Endothelial cell of umbilical vein (primary cell): ENCODE measurements around the gene COL21A1. TPM values are rescaled to one million over a fixed set of nuclear protein-coding genes. Genes with fewer than 3 reads are reported as not detected.

Experiments used
- BruUV-seq: library from RNA; stranded (reverse); fragments of 400-500 nt; replicated peaks from 2 replicates; lab custom pipeline; 2021; lab: Mats Ljungman, UMichigan
- CTCF ChIA-PET: fragments of 300-600, 350-600 bp; sonication (Branson Sonifier 250); formaldehyde crosslinking; loops from one replicate; lab custom pipeline; 2021; ENCODE audit warnings: antibody characterized with exemption, inconsistent platforms; lab: Charles Lee
- POLR2A ChIA-PET: fragments of 300-600, 350-600 bp; sonication (Branson Sonifier 250); formaldehyde crosslinking; loops from one replicate; lab custom pipeline; 2021; ENCODE audit warnings: antibody characterized with exemption, inconsistent platforms; lab: Charles Lee
- DNase-seq: peaks from one replicate; pipeline ENCODE4 v3.0.0-alpha.2; 2011; ENCODE audit warnings: low read depth, low spot score
- FAIRE-seq: peaks from 2 replicates; lab custom pipeline; 2011; peaks lifted over from hg19 to GRCh38; lab: Jason Lieb, UNC
- H2AFZ ChIP-seq: 2 replicates; pipeline ENCODE4 v1.6.0; 2012; ENCODE audit warnings: low read depth, low read length, control low read depth, inconsistent platforms
- H3K27ac ChIP-seq: 2 replicates; pipeline ENCODE4 v1.5.1; 2011; ENCODE audit warnings: low read depth, mild to moderate bottlenecking, control low read depth, low read length, moderate library complexity; ENCODE audit not compliant: insufficient read depth
- H3K27me3 ChIP-seq, 2 experiments: 2 replicates each; pipeline versions ENCODE4 v1.6.0 to v1.6.1; 2011; ENCODE audit warnings: low read length in 2 of 2, mixed read lengths in 1 of 2; ENCODE audit not compliant: control insufficient read depth in 2 of 2, insufficient read depth in 2 of 2
- H3K36me3 ChIP-seq, 2 experiments: 2 replicates in 1 of 2; 3 replicates in 1 of 2; pipeline ENCODE4 v1.5.1; 2011; ENCODE audit warnings: low read length in 2 of 2, mild to moderate bottlenecking in 1 of 2, moderate library complexity in 1 of 2; ENCODE audit not compliant: control insufficient read depth in 2 of 2, insufficient read depth in 2 of 2; ENCODE audit errors: extremely low read depth in 1 of 2
- H3K4me1 ChIP-seq: 3 replicates; pipeline ENCODE4 v1.5.1; 2011; ENCODE audit warnings: mild to moderate bottlenecking, low read length; ENCODE audit not compliant: control insufficient read depth, insufficient read depth; ENCODE audit errors: extremely low read depth
- H3K4me2 ChIP-seq: 2 replicates; pipeline ENCODE4 v1.6.1; 2011; ENCODE audit warnings: low read length, control low read depth, mixed read lengths; ENCODE audit not compliant: insufficient read depth
- H3K4me3 ChIP-seq, 3 experiments: fragments of 200-600 bp in 1 of 3; sonication (generic), shearing (Covaris generic) in 1 of 3; replicated peaks in 1 of 3; 2 replicates each; pipeline ENCODE4 v1.5.1; 2011 to 2016; ENCODE audit warnings: control low read depth in 3 of 3, low read length in 3 of 3, mild to moderate bottlenecking in 2 of 3, inconsistent platforms in 1 of 3, low read depth in 1 of 3, moderate library complexity in 1 of 3; ENCODE audit not compliant: insufficient read depth in 1 of 3
- H3K79me2 ChIP-seq: 2 replicates; pipeline ENCODE4 v1.6.0; 2012; ENCODE audit warnings: low read length, inconsistent platforms; ENCODE audit not compliant: control insufficient read depth, insufficient read depth
- H3K9ac ChIP-seq: replicated peaks from 2 replicates; pipeline ENCODE3; 2011; ENCODE audit warnings: low read length, control low read depth; ENCODE audit not compliant: insufficient read depth; ENCODE audit errors: extremely low read depth
- H3K9me1 ChIP-seq: replicated peaks from 3 replicates; pipeline ENCODE4 v1.6.0; 2011; ENCODE audit warnings: mild to moderate bottlenecking, low read length; ENCODE audit not compliant: control insufficient read depth, insufficient read depth; ENCODE audit errors: extremely low read depth
- H3K9me3 ChIP-seq: replicated peaks from 2 replicates; pipeline ENCODE4 v1.5.1; 2012; ENCODE audit warnings: low read length, inconsistent platforms; ENCODE audit not compliant: control insufficient read depth, insufficient read depth
- H4K20me1 ChIP-seq: replicated peaks from 2 replicates; pipeline ENCODE3; 2011; ENCODE audit warnings: mild to moderate bottlenecking, low read length; ENCODE audit not compliant: control insufficient read depth, insufficient read depth; ENCODE audit errors: extremely low read depth
- EZH2 ChIP-seq: IDR thresholded peaks from 2 replicates; pipeline ENCODE4 v1.6.1; 2012; ENCODE audit warnings: borderline replicate concordance, low read depth, mild to moderate bottlenecking, moderate library complexity, low read length, inconsistent platforms; ENCODE audit not compliant: severe bottlenecking
- FOS ChIP-seq: IDR thresholded peaks from 2 replicates; pipeline ENCODE4 v1.6.1; 2011; ENCODE audit warnings: mild to moderate bottlenecking, low read length, moderate library complexity, borderline replicate concordance; ENCODE audit not compliant: insufficient read depth
- GATA2 ChIP-seq: IDR thresholded peaks from 2 replicates; pipeline ENCODE4 v1.7.0; 2011; ENCODE audit warnings: low read depth, mild to moderate bottlenecking, moderate library complexity, mixed read lengths, low read length; ENCODE audit not compliant: insufficient read length, insufficient read depth
- JUN ChIP-seq: IDR thresholded peaks from 2 replicates; pipeline ENCODE4 v1.6.1; 2011; ENCODE audit warnings: borderline replicate concordance, low read depth; ENCODE audit not compliant: insufficient read length, insufficient read depth
- MYC ChIP-seq: IDR thresholded peaks from one replicate; pipeline ENCODE4 v1.6.1; 2011; ENCODE audit warnings: mild to moderate bottlenecking, low read depth, low read length
- POLR2A ChIP-seq: IDR thresholded peaks from 2 replicates; pipeline ENCODE4 v1.6.1; 2012; ENCODE audit warnings: low read depth, mild to moderate bottlenecking, control low read depth, low read length
- POLR2AphosphoS5 ChIP-seq: IDR thresholded peaks from 2 replicates; pipeline ENCODE4 v1.6.1; 2012; ENCODE audit warnings: low read depth, mild to moderate bottlenecking, control low read depth, low read length, moderate library complexity; ENCODE audit not compliant: insufficient read depth
- dilution Hi-C: fragments of 300-500 bp; cut with MboI; formaldehyde crosslinking; loops from one replicate; pipeline ENCODE4 v1.15.0; 2019; ENCODE audit warnings: low sequenced_read_pairs; ENCODE audit not compliant: extremely low pct_ligation_motif_present
- intact Hi-C: fragments of 100-400 bp; cut with micrococcal nuclease; formaldehyde crosslinking; loops from one replicate; pipeline ENCODE4 v1.10.0; 2022
- polyA plus RNA-seq, 4 experiments: library from polyadenylated mRNA; depleted of rRNA in 3 of 4; stranded (reverse) in 3 of 4; unstranded in 1 of 4; fragments of >200 nt; gene quantifications; 2 replicates each; pipeline versions ENCODE4 v1.2.1 to v1.2.3, GENCODE V29; 2011 to 2012; ENCODE audit warnings: missing spikeins in 1 of 4
- total RNA-seq: library from RNA; stranded (reverse); gene quantifications from 2 replicates; pipeline ENCODE4 v1.2.3, GENCODE V29; 2021
- TF ChIP-seq, protein P1 (sequence below): IDR thresholded peaks from 2 replicates; pipeline ENCODE4 v1.6.1; 2011; ENCODE audit not compliant: insufficient read depth, insufficient read length
- TF ChIP-seq, protein P2 (sequence below), 2 donors: IDR thresholded peaks; 1 replicate in 1 of 2; 2 replicates in 1 of 2; pipeline ENCODE4 v1.5.1; 2011; ENCODE audit warnings: low read length in 2 of 2, mild to moderate bottlenecking in 2 of 2, moderate library complexity in 2 of 2, control low read depth in 1 of 2, inconsistent platforms in 1 of 2, low read depth in 1 of 2; ENCODE audit not compliant: insufficient read depth in 1 of 2; ENCODE audit errors: extremely low read depth in 1 of 2

Gene COL21A1
- total and polyA plus RNA-seq, 2 donors (not counting 3 experiments of a cell fraction or from before 2014, with no cell fraction given) = 0.22 to 1.4 TPM

DNA sequence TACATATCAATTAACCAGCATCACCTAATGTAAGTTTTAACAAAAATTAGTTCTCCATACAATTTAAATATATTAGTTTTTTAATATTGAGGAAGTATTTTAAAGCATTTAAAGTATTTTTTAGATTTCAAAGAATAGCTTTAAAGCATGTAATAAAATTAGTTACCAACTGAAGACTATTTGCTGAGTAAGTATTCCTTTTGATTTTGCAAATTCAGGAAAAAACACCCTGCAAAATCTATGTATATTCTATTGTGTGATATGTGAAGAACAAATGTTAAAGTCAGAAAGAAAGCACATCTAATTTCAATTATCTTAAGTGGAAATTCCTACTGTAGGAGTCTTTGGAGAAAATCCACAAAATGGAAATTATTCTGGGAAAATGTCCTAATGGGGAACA is 107.3 kb downstream of the COL21A1 start:
- no peaks in the 10 kb centered on the region for H3K9me1 ChIP-seq
- no peak for DNase-seq
- no peaks in the 10 kb centered on the region for H3K27me3 ChIP-seq
- TF ChIP-seq GATA2 (no peak), POLR2AphosphoS5 (no peak), MYC (no peak), EZH2 (no peak), JUN (no peak), FOS (no peak), POLR2A (no peak)
- TF ChIP-seq, protein P1, sequence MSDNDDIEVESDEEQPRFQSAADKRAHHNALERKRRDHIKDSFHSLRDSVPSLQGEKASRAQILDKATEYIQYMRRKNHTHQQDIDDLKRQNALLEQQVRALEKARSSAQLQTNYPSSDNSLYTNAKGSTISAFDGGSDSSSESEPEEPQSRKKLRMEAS = no peak
- TF ChIP-seq, protein P2, sequence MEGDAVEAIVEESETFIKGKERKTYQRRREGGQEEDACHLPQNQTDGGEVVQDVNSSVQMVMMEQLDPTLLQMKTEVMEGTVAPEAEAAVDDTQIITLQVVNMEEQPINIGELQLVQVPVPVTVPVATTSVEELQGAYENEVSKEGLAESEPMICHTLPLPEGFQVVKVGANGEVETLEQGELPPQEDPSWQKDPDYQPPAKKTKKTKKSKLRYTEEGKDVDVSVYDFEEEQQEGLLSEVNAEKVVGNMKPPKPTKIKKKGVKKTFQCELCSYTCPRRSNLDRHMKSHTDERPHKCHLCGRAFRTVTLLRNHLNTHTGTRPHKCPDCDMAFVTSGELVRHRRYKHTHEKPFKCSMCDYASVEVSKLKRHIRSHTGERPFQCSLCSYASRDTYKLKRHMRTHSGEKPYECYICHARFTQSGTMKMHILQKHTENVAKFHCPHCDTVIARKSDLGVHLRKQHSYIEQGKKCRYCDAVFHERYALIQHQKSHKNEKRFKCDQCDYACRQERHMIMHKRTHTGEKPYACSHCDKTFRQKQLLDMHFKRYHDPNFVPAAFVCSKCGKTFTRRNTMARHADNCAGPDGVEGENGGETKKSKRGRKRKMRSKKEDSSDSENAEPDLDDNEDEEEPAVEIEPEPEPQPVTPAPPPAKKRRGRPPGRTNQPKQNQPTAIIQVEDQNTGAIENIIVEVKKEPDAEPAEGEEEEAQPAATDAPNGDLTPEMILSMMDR (IDR thresholded peaks at IDR 0.05; ENCODE audit: extremely low read depth in 1 of 2, insufficient read depth in 1 of 2, low read depth in 1 of 2, low read length in 2 of 2) = no peak
- POLR2A ChIA-PET = no interaction called here
- no peak overlapping the region for H3K27ac ChIP-seq
- intact Hi-C loops = no loop called here
- no peak overlapping the region for H2AFZ ChIP-seq
- dilution Hi-C loops = no loop called here
- no peak overlapping the region for H3K9ac ChIP-seq
- H3K79me2 ChIP-seq = no peaks in the 10 kb centered on the region
- H3K4me3 ChIP-seq = no peak overlapping the region
- no TSS peak for BruUV-seq
- no peak overlapping the region for H3K4me2 ChIP-seq
- H4K20me1 ChIP-seq = no peaks in the 10 kb centered on the region
- H3K4me1 ChIP-seq = peaks cover 16% of the 10 kb centered on the region
- H3K9me3 ChIP-seq = no peaks in the 10 kb centered on the region
- FAIRE-seq = no peak
- CTCF ChIA-PET = no interaction called here
- no peaks in the 10 kb centered on the region for H3K36me3 ChIP-seq
